ENCODE data around the gene ABCA7.

Gene ABCA7

DNA sequence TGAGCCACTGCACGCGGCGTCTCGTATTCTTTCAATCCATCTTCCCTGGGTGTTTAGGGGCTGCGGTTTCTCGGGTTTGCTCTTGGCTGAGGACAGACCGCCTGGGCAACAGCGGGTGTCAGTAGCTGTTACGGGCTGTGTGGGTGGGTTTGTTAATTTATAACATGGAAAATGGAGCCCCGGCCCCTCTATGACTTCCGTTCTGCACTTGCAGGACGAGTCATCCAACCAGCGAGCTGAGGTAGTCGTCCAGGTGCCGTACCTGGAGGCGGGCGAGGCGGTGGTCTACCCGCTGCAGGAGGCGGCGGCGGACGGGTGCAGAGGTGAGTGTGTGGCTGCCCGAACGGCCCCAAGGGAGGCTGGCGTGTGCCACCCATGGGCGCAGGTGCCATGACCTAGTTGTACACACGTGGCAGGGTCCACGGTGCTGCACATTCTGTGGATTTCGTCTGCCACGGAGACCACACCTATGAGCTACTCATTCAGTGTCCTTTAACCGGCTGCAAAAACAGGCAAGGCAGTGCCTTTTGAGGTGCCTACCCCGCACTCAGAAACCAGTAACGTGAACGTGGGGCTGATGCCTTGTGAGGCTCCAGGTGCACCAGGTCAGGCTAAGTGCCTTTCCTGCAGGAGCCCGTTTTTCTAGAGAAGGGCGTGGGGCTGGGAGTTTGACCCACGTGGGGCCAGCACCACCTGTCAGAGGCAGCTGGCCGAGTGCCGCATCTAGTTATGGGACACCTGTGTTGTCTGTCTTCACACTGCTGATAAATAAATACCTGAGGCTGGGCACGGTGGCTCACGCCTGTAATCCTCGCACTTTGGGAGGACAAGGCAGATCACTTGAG, 44.3 kb downstream of the ABCA7 start:
- H3K36me3 ChIP-seq (ENCODE audit: control insufficient read depth, insufficient read depth, low read length) = peaks cover 6% of the 10 kb centered on the region
- no peaks in the 10 kb centered on the region for H3K4me1 ChIP-seq (ENCODE audit: control insufficient read depth, insufficient read depth, low read length)
- no peaks in the 10 kb centered on the region for H3K27me3 ChIP-seq (ENCODE audit: control insufficient read depth, insufficient read depth, low read length)
- H3K27ac ChIP-seq (ENCODE audit: low read depth, low read length) = no peak overlapping the region
- H3K9ac ChIP-seq (ENCODE audit: low read length) = no peak overlapping the region
- no peak overlapping the region for H3K4me3 ChIP-seq (ENCODE audit: low read length)

DNA sequence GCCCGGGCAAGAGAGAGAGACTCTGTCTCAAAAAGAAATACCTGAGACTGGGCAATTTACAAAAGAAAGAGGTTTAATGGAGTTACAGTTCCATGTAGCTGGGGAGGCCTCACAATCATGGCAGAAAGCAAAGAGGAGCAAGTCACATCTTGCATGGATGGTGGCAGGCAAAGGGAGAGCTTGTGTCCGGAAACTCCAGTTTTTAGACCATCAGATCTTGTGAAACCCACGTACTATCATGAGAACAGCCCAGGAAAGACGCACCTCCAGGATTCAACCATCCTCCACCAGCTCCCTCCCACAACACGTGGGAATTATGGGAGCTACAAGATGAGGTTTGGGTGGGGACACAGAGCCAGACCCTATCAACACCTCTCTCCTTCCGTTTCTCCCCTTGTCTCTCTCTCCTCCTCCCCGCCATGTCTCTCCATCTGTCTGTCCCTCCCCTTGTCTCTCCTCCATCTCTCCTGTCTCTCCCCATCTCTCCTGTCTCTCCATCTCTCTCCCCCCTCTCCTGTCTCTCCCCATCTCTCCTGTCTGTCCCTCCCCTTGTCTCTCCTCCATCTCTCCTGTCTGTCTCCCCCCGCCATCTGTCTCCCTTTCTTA, 45.2 kb downstream of the ABCA7 start:
- H3K4me1 ChIP-seq (ENCODE audit: control insufficient read depth, insufficient read depth, low read length) = no peaks in the 10 kb centered on the region
- H3K27ac ChIP-seq (ENCODE audit: low read depth, low read length) = no peak overlapping the region

DNA sequence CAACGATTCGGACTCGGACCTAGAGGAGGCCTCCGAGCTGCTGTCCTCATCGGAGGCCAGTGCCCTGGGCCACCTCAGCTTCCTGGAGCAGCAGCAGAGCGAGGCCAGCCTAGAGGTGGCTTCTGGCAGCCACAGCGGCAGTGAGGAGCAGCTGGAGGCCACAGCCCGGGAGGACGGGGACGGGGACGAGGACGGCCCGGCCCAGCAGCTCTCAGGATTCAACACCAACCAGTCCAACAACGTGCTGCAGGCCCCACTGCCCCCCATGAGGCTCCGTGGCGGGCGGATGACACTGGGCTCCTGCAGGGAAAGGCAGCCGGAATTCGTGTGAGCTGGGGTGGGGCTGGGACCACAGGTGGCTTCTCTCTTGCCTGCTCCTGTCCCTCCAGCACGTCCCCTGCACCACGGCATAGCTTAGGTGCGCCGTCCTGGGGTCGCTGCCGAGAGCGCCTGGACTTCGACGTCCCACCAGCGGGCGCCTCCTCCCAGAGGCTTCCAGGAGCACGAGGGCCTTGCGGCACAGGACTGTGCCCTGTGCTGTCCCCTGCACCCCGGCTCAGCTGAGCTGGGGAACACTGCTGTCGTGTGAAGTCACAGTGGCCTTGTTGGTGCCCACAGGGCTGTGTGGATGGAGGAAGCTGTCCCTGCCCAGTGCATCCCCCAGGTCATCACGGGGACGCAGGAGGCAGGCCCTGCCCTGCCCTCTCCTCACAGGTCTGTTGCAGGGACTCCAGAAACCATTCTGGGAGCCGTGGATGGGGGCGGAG, 46.0 kb downstream of the ABCA7 start:
- Histone ChIP-seq H3K27ac (ENCODE audit: low read depth, low read length) (no peak overlapping the region), H3K36me3 (ENCODE audit: control insufficient read depth, insufficient read depth, low read length) (peaks cover 6% of the 10 kb centered on the region), H3K27me3 (ENCODE audit: control insufficient read depth, insufficient read depth, low read length) (no peaks in the 10 kb centered on the region), H3K9ac (ENCODE audit: low read length) (no peak overlapping the region), H3K4me1 (ENCODE audit: control insufficient read depth, insufficient read depth, low read length) (no peaks in the 10 kb centered on the region), H3K4me3 (ENCODE audit: low read length) (no peak overlapping the region)

More for the DNA sequence above, 45.2 kb downstream of the ABCA7 start:
- H3K27me3 ChIP-seq (ENCODE audit: control insufficient read depth, insufficient read depth, low read length) = no peaks in the 10 kb centered on the region
- no peak overlapping the region for H3K4me3 ChIP-seq (ENCODE audit: low read length)
- peaks cover 6% of the 10 kb centered on the region for H3K36me3 ChIP-seq (ENCODE audit: control insufficient read depth, insufficient read depth, low read length)
- H3K9ac ChIP-seq (ENCODE audit: low read length) = no peak overlapping the region

DNA sequence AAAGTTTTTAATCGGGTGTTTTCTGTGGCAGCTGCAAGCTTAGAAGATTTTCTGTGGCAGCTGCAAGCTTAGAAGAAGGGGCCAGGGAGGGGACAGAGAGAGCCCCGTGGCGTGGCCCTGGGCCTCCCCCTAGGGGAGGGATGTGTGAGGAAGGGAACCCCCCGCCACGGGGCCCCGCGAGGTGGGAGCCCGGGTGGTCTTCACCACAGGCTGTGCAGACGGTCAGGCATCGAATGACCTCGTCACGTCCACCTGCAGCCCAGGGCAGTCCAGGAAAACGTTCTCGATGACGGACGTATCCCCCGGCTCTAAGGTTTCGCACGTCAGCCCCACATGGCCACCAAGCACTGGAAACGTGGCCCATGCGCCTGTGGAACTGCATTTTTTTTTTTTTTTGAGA, 46.7 kb downstream of the ABCA7 start:
- H3K4me1 ChIP-seq (ENCODE audit: control insufficient read depth, insufficient read depth, low read length) = no peaks in the 10 kb centered on the region
- H3K27ac ChIP-seq (ENCODE audit: low read depth, low read length) = no peak overlapping the region
- no peaks in the 10 kb centered on the region for H3K27me3 ChIP-seq (ENCODE audit: control insufficient read depth, insufficient read depth, low read length)
- H3K4me3 ChIP-seq (ENCODE audit: low read length) = no peak overlapping the region
- H3K36me3 ChIP-seq (ENCODE audit: control insufficient read depth, insufficient read depth, low read length) = peaks cover 9% of the 10 kb centered on the region
- H3K9ac ChIP-seq (ENCODE audit: low read length) = no peak overlapping the region

DNA sequence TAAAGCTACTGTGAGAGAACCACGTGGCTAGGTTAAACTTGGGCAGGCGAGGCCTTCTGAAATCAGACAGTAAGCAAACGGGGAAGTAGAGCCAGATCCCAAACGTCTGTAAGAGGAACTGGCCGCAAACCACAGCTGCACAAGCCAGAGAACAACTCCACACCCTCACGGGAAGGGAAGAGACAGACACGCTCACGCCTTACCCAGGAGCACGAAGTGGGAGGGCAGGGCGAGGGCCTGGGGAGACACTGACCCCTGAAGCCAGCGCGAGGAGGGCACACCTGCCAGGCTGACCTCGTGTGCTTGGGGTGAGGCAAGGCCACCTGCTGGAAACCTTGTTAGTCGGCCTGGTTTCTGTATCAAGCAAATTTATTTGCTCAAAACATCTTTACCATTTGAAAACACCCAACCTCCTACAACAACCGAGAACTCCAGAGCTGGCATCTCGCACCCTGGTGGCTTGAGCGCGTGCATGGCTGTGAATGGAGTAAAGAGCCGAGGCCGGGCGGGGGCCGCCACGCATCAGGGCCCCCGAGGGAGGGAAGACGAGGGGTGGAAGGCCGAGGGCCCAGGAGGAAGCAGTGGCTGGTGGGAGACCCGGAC, 48.0 kb downstream of the ABCA7 start:
- H3K27me3 ChIP-seq (ENCODE audit: control insufficient read depth, insufficient read depth, low read length) = no peaks in the 10 kb centered on the region
- peaks cover 11% of the 10 kb centered on the region for H3K36me3 ChIP-seq (ENCODE audit: control insufficient read depth, insufficient read depth, low read length)
- H3K4me1 ChIP-seq (ENCODE audit: control insufficient read depth, insufficient read depth, low read length) = no peaks in the 10 kb centered on the region
- peak overlapping the region; percentile 40 for H3K27ac ChIP-seq (ENCODE audit: low read depth, low read length)
- H3K4me3 ChIP-seq (ENCODE audit: low read length) = no peak overlapping the region
- H3K9ac ChIP-seq (ENCODE audit: low read length) = no peak overlapping the region

DNA sequence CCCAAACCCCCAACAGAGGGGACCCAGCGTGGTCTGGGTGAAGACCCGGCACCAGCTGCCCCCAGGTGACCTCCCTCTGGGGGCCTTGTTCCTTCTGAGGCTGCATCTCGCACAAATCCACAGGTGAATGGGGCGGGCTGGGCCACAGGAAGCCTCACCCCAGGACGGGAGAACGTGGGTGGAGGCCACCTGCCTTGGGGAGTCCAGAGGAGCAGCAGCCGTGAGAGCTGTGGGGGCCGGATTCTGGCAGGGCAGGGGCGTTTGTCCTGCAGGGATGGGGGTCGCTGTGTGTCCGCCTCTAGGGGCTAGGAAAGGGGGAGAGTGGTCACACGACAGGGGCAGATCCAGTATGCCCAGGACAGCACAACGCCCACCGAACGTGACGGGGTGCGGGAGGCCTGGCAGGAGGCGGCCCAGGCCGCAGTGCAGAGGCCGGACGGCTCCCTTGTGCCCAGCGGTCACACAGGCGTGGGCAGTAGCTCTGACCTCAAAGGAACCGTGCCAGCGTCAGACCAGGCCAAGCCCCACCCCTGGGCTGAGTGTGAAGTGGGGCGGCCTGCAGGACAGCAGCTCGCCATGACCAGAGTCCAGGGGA, 48.6 kb downstream of the ABCA7 start:
- H3K4me3 ChIP-seq (ENCODE audit: low read length) = no peak overlapping the region
- H3K27ac ChIP-seq (ENCODE audit: low read depth, low read length) = peak overlapping the region; percentile 40
- no peaks in the 10 kb centered on the region for H3K4me1 ChIP-seq (ENCODE audit: control insufficient read depth, insufficient read depth, low read length)
- peaks cover 11% of the 10 kb centered on the region for H3K36me3 ChIP-seq (ENCODE audit: control insufficient read depth, insufficient read depth, low read length)
- H3K27me3 ChIP-seq (ENCODE audit: control insufficient read depth, insufficient read depth, low read length) = no peaks in the 10 kb centered on the region
- no peak overlapping the region for H3K9ac ChIP-seq (ENCODE audit: low read length)

DNA sequence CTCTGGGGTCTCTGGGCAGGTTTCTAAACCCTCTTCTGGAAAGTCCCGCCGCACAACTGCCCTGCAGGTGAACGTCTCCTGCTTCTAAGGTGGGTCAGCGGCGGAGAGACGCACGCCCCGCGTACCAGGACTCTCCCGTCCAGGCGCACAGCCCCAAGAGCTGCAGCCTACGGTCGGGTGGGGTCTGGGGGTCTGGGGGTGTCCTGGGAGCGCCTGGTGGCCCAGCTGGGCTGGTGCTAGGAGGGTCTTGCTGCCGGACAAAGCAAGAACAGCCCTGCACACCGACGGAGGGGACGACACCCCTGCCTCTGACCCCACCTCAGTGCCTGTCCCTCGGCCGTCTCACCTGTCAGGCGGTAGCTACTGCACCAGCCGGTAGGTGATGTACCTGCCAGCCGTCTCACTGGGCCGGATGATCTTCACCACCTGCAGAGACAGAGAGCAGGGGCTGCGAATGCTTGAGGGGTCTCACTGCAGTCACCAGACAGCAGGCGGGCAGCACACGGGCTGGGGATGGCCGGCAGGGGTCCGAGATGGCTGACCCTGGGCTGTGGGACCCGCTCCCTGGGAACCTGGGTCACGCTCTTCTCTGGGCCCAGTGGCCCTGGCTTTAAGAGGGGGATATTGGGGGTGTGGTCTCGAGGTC, 49.3 kb downstream of the ABCA7 start:
- no peak overlapping the region for H3K4me3 ChIP-seq (ENCODE audit: low read length)
- H3K9ac ChIP-seq (ENCODE audit: low read length) = no peak overlapping the region
- no peak overlapping the region for H3K27ac ChIP-seq (ENCODE audit: low read depth, low read length)
- H3K27me3 ChIP-seq (ENCODE audit: control insufficient read depth, insufficient read depth, low read length) = no peaks in the 10 kb centered on the region
- H3K36me3 ChIP-seq (ENCODE audit: control insufficient read depth, insufficient read depth, low read length) = peaks cover 11% of the 10 kb centered on the region
- H3K4me1 ChIP-seq (ENCODE audit: control insufficient read depth, insufficient read depth, low read length) = peaks cover 4% of the 10 kb centered on the region

DNA sequence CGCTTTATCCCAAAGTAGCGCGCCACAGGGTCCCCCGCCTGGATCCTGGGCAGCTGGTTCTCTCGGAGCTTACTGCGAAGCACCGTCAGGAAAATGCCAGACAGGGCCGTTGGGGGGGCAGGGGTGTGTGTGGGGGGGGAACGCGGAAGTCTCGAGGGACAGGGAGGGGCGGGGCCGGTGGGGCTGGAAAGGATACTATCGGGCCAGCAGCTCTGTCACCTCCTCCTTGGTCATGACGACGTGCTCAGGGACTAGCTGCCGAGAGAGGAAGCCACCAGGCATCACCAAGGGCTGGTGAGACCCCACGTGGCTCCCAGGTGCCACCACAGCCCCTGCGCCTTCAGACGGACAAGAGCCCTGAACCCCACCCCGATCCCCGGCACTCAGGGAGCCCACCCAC, 50.0 kb downstream of the ABCA7 start:
- H3K9ac ChIP-seq (ENCODE audit: low read length) = no peak overlapping the region
- no peak overlapping the region for H3K4me3 ChIP-seq (ENCODE audit: low read length)
- H3K27me3 ChIP-seq (ENCODE audit: control insufficient read depth, insufficient read depth, low read length) = no peaks in the 10 kb centered on the region
- no peak overlapping the region for H3K27ac ChIP-seq (ENCODE audit: low read depth, low read length)
- H3K4me1 ChIP-seq (ENCODE audit: control insufficient read depth, insufficient read depth, low read length) = peaks cover 6% of the 10 kb centered on the region
- peaks cover 11% of the 10 kb centered on the region for H3K36me3 ChIP-seq (ENCODE audit: control insufficient read depth, insufficient read depth, low read length)

DNA sequence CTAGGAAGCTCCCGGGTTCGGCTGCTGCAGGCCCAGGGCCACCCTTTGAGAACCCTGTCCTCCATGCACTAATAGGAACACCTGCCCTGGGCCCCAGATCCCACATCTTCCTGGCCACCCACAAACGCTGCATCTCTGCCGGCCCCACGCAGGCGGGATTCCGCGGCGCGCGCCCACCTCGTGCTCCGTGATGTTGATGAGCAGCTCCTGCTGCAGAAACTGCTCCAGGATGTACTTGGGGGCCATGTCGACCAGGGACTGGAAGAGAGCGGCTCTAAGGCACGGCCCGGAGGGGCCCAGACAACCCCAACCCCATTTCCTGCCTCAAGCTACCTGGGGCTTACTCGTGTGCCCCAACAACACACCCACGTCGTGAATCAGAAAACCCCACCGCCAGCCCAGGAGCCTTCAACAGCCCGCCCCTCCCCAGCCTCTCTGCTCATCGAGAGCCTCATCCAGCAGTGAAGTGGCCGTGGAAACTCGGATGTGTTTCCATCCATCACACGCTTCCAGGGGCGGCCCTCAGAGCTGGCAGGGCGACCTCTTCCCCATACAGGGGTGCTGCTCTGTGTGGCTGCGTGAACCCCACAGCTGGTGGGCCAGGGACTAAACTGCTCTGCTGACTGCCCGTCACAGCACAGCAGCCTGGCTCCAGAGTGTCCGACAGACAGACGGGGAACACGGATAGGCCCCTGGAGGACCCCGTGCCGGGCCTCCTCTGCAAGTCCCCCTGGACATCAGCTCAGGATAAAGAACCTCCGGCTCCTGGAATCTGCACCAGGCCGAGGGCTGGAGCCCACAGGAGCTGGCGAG, 51.0 kb downstream of the ABCA7 start:
- Histone ChIP-seq H3K36me3 (ENCODE audit: control insufficient read depth, insufficient read depth, low read length) (peaks cover 11% of the 10 kb centered on the region), H3K4me3 (ENCODE audit: low read length) (no peak overlapping the region), H3K27ac (ENCODE audit: low read depth, low read length) (no peak overlapping the region), H3K27me3 (ENCODE audit: control insufficient read depth, insufficient read depth, low read length) (no peaks in the 10 kb centered on the region), H3K4me1 (ENCODE audit: control insufficient read depth, insufficient read depth, low read length) (peaks cover 6% of the 10 kb centered on the region), H3K9ac (ENCODE audit: low read length) (no peak overlapping the region)

DNA sequence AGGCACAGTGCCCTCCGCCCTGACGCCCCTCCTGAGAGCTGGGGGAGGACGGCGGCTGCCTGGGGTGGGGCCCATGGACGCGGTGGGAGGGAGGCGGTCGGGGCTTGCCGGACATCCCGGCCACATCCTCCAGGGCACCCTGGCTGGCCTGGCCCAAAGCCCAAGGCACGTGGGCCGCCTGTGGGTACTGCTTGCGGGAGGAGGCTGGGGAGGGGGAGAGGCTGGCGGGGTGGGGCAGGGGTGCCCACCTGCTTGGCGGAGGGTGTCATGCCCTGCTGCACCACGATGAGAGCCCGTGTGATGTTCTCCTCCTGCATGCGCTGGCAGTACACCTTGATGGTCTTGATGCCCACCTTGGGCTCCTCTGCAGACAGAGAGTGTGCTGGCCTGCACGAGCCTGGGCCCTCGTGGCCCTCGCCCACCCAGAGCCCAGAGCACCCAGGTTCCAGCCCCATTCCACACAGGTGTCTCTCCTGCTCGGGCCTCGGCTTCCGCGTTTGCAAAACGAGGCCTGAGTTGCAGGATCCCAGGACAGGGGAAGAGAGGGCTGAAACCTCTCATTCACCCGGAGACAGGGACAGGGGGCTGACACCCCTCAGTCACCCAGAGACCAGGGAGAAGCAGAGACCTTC, 51.8 kb downstream of the ABCA7 start:
- Histone ChIP-seq H3K36me3 (ENCODE audit: control insufficient read depth, insufficient read depth, low read length) (peaks cover 11% of the 10 kb centered on the region), H3K4me1 (ENCODE audit: control insufficient read depth, insufficient read depth, low read length) (peaks cover 6% of the 10 kb centered on the region), H3K9ac (ENCODE audit: low read length) (no peak overlapping the region), H3K4me3 (ENCODE audit: low read length) (no peak overlapping the region), H3K27me3 (ENCODE audit: control insufficient read depth, insufficient read depth, low read length) (no peaks in the 10 kb centered on the region), H3K27ac (ENCODE audit: low read depth, low read length) (no peak overlapping the region)

DNA sequence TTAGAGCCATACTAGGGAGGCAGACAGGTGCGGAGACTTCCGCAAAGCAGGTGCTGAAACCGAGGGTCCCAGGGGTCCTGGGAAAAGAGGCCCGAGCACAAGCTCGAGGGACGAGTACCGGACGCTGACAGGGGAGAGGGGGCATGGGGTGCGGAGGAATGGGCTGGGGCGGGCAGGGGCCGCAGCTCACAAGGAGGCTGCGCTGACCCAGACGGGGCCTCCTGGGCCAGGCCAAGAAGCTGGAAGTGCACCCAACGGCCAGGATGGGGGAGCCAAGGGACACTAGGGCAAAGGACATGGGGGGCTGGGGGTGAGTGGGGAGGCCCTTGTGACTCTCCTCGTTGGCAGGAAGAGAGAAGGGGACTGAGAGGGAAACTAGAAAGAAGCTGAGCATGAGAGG, 53.4 kb downstream of the ABCA7 start:
- no peaks in the 10 kb centered on the region for H3K27me3 ChIP-seq (ENCODE audit: control insufficient read depth, insufficient read depth, low read length)
- H3K9ac ChIP-seq (ENCODE audit: low read length) = no peak overlapping the region
- no peak overlapping the region for H3K27ac ChIP-seq (ENCODE audit: low read depth, low read length)
- peaks cover 6% of the 10 kb centered on the region for H3K4me1 ChIP-seq (ENCODE audit: control insufficient read depth, insufficient read depth, low read length)
- H3K36me3 ChIP-seq (ENCODE audit: control insufficient read depth, insufficient read depth, low read length) = peaks cover 7% of the 10 kb centered on the region
- H3K4me3 ChIP-seq (ENCODE audit: low read length) = no peak overlapping the region
